Cardiac muscle cell (in vitro differentiated cells and primary cell): Measurements from ENCODE around the gene LAMTOR3. TPM values are rescaled to one million over a fixed set of nuclear protein-coding genes. Genes with fewer than 3 reads are reported as not detected.

Experiments
- DNase-seq, 2 donors: peaks; one replicate each; pipeline versions ENCODE4 v3.0.0 to v3.0.0-alpha.2; 2010 to 2017; ENCODE audit warnings: low read depth in 1 of 2, low spot score in 1 of 2
- H3K27ac ChIP-seq: fragments of 200-600 bp; sonication (generic); 2 replicates; pipeline ENCODE4 v1.5.1; 2016
- H3K27me3 ChIP-seq: fragments of 200-600 bp; sonication (generic); 2 replicates; pipeline ENCODE4 v1.6.0; 2016; ENCODE audit warnings: control low read depth
- H3K36me3 ChIP-seq: fragments of 200-600 bp; sonication (generic); 2 replicates; pipeline ENCODE4 v1.5.1; 2016; ENCODE audit warnings: control low read depth
- H3K4me1 ChIP-seq: fragments of 200-600 bp; sonication (generic); 2 replicates; pipeline ENCODE4 v1.8.1; 2017; ENCODE audit warnings: low read depth, mild to moderate bottlenecking, mixed run types
- H3K4me3 ChIP-seq: fragments of 200-600 bp; sonication (generic); 2 replicates; pipeline ENCODE4 v1.5.1; 2016; ENCODE audit warnings: mild to moderate bottlenecking
- H3K9me3 ChIP-seq: fragments of 200-600 bp; sonication (generic); 2 replicates; pipeline ENCODE4 v1.5.1; 2017; ENCODE audit warnings: low read depth, mild to moderate bottlenecking, control low read depth
- polyA plus RNA-seq: library from polyadenylated mRNA; unstranded; fragments of >200 nt; fragmentation: Nextera tagmentation; extraction: Ambion mirVana; gene quantifications from 2 replicates; pipeline ENCODE4 v1.2.1, GENCODE V29; 2016
- total RNA-seq: library from RNA; depleted of rRNA; stranded (reverse); fragments of >200 nt; gene quantifications from 2 replicates; pipeline ENCODE4 v1.2.3, GENCODE V29; 2016
- TF ChIP-seq, protein P1 (sequence below): IDR thresholded peaks from 2 replicates; pipeline ENCODE4 v1.5.1; 2012; ENCODE audit warnings: low read depth, mild to moderate bottlenecking, low read length

The LAMTOR3 gene
- total and polyA plus RNA-seq, 2 experiments from 2014 or later, result 24.8 to 77.1 TPM

DNA sequence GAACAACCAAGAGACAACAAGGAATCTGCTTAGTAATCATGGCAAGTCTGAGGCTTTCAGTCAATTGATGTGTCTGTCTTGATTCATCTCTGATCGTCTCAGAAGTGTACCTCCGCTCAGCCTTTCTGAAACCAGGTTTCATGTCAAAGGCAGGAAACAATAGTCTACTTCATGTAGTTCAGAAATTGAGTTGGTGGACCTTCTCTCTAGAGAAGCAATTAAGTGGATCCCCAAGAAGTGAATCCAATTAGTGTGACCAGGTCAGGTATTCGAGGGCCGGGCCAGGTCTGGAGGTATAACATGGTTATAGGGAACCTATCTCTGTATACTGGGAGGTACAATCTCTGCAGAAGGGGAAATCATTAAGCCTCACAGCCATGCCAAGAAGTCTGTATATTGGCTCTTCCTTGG lies 45.6 kb downstream of the LAMTOR3 start:
- Histone ChIP-seq H3K27me3 (no peaks in the 10 kb centered on the region), H3K27ac (no peak overlapping the region), H3K9me3 (no peaks in the 10 kb centered on the region), H3K36me3 (no peaks in the 10 kb centered on the region), H3K4me3 (no peak overlapping the region), H3K4me1 (peaks cover 1% of the 10 kb centered on the region)
- TF ChIP-seq, protein P1, sequence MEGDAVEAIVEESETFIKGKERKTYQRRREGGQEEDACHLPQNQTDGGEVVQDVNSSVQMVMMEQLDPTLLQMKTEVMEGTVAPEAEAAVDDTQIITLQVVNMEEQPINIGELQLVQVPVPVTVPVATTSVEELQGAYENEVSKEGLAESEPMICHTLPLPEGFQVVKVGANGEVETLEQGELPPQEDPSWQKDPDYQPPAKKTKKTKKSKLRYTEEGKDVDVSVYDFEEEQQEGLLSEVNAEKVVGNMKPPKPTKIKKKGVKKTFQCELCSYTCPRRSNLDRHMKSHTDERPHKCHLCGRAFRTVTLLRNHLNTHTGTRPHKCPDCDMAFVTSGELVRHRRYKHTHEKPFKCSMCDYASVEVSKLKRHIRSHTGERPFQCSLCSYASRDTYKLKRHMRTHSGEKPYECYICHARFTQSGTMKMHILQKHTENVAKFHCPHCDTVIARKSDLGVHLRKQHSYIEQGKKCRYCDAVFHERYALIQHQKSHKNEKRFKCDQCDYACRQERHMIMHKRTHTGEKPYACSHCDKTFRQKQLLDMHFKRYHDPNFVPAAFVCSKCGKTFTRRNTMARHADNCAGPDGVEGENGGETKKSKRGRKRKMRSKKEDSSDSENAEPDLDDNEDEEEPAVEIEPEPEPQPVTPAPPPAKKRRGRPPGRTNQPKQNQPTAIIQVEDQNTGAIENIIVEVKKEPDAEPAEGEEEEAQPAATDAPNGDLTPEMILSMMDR, result no peak
- DNase-seq, result no peak

DNA sequence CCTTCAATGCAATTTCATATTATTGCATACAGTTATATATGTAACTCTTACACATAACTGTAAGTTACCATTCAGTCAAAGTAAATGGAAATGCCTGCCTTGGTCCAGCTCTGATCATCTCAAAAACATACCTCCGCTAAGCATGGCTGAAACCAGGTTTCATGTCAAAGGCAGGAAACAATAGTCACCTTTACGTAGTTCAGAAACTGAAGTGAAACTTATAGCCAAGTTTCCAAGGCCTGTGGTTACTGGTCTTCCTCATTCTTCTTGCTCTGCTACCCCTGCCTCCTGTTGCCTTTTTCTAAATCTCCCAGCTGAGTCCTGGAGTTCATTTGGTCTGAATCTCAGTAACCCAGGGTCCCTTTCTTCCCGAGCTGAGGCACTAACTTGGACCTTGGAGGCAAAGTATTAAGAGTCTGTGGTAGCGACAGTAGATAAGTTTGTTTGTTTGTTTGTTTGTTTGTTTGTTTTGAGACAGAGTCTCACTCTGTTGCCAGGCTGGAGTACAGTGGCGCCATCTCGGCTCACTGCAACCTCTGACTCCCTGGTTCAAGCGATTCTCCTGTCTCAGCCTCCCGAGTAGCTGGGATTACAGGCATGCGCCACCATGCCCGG lies 46.8 kb downstream of the LAMTOR3 start:
- no peak overlapping the region for H3K4me3 ChIP-seq
- no peak for DNase-seq
- TF ChIP-seq, protein P1, result no peak
- no peaks in the 10 kb centered on the region for H3K36me3 ChIP-seq
- H3K27ac ChIP-seq, result no peak overlapping the region
- no peaks in the 10 kb centered on the region for H3K27me3 ChIP-seq
- H3K9me3 ChIP-seq, result no peaks in the 10 kb centered on the region
- H3K4me1 ChIP-seq, result peaks cover 13% of the 10 kb centered on the region

DNA sequence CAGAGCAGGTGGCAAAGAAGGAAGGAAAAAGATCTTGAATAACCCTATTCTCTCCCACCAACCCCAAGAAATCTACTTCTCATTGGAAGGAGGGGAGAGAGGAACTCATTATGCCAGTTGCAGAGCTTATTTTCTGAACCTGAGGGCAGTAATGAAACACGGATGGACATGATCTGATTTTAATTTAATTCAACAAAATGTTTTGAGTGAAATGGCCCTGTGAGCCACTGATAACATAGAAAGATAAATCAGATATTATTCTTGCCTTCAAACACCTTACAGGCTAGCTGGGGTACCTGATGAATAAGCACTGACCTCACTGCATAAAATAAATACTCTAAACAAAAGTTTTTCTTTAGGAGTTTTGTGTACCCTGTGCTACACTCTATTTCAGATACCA lies 47.3 kb downstream of the LAMTOR3 start:
- Histone ChIP-seq H3K27ac (no peak overlapping the region), H3K9me3 (no peaks in the 10 kb centered on the region), H3K4me3 (no peak overlapping the region), H3K36me3 (no peaks in the 10 kb centered on the region), H3K27me3 (no peaks in the 10 kb centered on the region), H3K4me1 (peaks cover 16% of the 10 kb centered on the region)
- no peak for DNase-seq
- TF ChIP-seq, protein P1, result no peak

DNA sequence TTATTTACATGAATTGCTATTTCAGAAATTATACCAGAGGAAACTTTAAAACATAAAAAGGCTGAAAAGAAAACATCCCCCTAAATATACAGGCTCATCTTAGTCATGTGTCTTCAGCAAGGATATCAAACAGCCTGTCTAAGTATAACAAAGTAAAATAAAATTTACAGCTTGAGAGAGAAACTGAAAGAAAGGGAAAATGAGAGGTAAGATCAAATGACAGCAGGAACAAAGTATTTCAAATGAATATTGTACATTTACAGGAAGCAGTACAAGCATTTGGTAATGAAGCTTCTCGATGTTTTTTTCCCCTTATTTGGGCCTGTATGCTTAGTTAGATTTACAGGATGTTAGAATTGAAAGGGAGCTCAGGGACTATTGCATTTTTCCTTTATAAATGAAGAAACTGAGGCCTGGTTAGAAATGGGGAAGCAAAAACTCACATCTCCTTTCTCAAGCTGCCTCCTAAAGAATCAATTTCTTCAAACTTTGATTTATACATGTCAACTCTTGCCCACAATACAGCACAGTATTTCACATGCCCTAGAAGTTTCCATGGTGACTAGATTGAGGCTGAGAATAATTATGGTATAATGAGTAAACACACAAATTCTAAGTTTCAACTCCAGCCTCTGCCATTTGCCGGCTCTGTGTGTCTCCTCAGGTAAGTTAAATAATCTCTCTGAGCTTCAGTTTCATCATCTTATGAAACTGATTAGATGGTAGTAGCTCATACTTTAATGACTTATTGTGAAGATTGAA lies 48.3 kb downstream of the LAMTOR3 start:
- TF ChIP-seq, protein P1, result no peak
- H3K9me3 ChIP-seq, result no peaks in the 10 kb centered on the region
- DNase-seq, result no peak
- H3K27me3 ChIP-seq, result no peaks in the 10 kb centered on the region
- H3K36me3 ChIP-seq, result no peaks in the 10 kb centered on the region
- peaks cover 20% of the 10 kb centered on the region for H3K4me1 ChIP-seq
- no peak overlapping the region for H3K4me3 ChIP-seq
- H3K27ac ChIP-seq, result no peak overlapping the region

DNA sequence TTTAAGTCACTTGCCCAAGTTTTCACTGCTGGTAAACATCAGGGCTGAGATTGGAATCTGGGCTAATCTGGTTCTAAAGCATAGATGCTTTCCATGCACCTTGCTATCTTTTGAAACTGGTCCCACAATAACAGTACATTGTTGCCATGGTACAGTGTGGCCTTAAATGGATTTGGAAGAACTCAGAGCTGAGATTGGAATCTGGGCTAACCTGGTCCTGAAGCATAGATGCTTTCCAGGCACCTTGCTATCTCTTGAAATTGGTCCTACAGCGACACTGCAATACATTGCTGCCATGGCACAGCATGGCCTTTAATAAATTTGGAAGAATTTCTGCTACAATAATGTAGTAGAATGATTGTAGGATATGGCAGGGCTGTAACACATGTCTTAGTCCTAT lies 49.0 kb downstream of the LAMTOR3 start:
- H3K27ac ChIP-seq, result no peak overlapping the region
- no peak overlapping the region for H3K4me3 ChIP-seq
- no peaks in the 10 kb centered on the region for H3K9me3 ChIP-seq
- H3K27me3 ChIP-seq, result no peaks in the 10 kb centered on the region
- TF ChIP-seq, protein P1, result no peak
- no peaks in the 10 kb centered on the region for H3K36me3 ChIP-seq
- peaks cover 20% of the 10 kb centered on the region for H3K4me1 ChIP-seq
- DNase-seq, result no peak
